ENCODE measurements around the gene KRT33A.

Gene KRT33A

GRCh38 chr17:41301204-41301790 lies 49.3 kb downstream of the KRT33A start:
- no peak for DNase-seq

- DNase-seq, result no peak
Observed at GRCh38 chr17:41298458-41299135, 52.0 kb downstream of the KRT33A start.

- DNase-seq, result no peak
Observed at GRCh38 chr17:41296846-41297245, 53.8 kb downstream of the KRT33A start.

All from NCI-H524 (cell line).